ENCODE data around the gene IDI1.

DNA sequence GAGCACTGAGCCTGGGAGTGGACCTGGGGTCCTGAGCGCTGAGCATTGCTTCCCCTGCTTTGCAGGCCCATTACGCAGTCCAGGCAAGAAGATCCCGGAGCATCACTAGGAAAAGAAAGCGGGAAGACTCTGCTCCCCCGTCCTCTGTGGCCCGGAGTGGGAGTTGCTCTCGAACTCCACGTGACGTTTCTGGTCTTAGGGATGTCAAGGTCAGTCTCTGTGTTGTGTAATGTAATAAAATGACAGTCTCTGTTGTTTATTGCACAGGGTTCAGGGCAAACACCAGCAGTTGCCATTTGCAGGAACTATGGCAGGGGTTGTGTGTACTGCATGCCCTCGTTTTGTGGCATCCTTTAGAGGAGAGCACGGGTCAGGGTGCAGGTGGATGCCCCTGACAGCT lies 33.2 kb downstream of the IDI1 start:
- TF ChIP-seq, protein P1, sequence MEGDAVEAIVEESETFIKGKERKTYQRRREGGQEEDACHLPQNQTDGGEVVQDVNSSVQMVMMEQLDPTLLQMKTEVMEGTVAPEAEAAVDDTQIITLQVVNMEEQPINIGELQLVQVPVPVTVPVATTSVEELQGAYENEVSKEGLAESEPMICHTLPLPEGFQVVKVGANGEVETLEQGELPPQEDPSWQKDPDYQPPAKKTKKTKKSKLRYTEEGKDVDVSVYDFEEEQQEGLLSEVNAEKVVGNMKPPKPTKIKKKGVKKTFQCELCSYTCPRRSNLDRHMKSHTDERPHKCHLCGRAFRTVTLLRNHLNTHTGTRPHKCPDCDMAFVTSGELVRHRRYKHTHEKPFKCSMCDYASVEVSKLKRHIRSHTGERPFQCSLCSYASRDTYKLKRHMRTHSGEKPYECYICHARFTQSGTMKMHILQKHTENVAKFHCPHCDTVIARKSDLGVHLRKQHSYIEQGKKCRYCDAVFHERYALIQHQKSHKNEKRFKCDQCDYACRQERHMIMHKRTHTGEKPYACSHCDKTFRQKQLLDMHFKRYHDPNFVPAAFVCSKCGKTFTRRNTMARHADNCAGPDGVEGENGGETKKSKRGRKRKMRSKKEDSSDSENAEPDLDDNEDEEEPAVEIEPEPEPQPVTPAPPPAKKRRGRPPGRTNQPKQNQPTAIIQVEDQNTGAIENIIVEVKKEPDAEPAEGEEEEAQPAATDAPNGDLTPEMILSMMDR (conservative IDR thresholded peaks at IDR 0.05; ENCODE audit: low read depth, low read length) = no peak
- no peak for TF ChIP-seq EZH2 (IDR thresholded peaks at IDR 0.05; ENCODE audit: low read length, unreplicated experiment)

Data from PC-3 (cell line).